Stimulated activated CD4-positive, alpha-beta T cell treated with anti-CD3 and anti-CD28 coated beads, TNF-alpha, amount 100 ng/mL, for 48 hours (primary cell): ENCODE measurements around the gene CPPED1.

Experiments
- DNase-seq, 3 donors: peaks; one replicate each; pipeline ENCODE4 v3.0.0-alpha.2; 2020; ENCODE audit warnings: low read depth in 3 of 3

CPPED1 gene

GRCh38 chr16:12737563-12737962 is 66.1 kb downstream of the CPPED1 start:
- DNase-seq, result no peak

DNA sequence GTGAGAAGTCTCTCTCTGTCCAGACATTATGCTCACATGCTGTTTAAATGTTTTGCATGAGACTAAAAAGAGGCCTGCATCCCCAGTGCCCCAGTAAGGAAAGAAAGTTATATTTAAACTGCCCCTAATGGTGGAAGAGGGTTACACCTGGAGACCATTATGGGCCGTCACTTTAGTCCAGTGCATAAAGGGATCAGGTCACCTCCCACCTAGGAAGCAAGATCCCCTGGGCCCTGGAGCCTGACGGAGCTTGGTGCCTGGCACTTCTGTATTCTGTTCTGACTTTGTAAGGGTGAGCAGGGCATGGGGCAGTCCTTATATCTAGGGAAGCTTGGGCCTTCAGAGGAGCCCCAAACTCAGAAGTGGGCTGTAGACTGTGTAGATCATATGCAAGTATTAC is 67.9 kb downstream of the CPPED1 start:
- no peak for DNase-seq

- DNase-seq, result no peak
Measured at GRCh38 chr16:12732600-12732999, 71.1 kb downstream of the CPPED1 start.

GRCh38 chr16:12729448-12729847 is 74.2 kb downstream of the CPPED1 start:
- DNase-seq, result no peak

DNA sequence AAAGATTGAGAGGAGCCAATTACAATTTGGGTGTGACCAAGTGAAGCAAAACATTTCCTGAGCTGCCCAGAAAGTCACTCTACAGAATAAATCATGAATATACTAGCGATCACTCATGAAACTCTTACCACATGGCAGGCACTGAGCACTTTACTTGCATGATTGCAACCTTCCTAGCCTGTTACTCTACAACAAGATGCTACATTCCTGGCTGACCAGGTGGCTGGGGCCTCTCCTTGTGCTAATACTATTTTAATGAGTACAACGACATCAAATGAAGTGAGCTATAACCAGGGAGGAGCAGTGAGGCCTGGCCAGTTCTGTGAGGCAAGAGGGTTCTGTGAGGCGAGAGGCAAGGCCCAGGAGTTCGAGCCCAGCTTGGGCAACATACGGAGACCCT is 75.2 kb downstream of the CPPED1 start:
- DNase-seq, result no peak

DNA sequence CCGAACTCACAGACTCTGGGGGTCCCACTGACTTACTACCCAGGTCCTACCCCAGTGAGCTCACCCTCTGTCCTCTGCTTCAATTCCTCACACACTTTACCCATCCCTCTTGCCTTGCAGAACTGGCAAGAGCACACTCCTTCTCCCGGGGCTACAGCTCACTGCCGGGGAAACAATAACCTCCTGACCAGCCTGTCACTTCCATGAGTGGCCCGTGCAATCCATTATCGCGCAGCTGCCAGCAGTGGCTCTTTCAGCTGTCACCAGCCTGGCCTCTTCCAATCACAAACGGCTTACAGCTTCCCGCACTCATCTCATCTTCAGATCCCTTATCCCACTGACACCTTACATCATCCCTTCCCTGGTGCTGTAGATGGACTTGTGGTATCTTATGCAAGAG is 79.5 kb downstream of the CPPED1 start:
- no peak for DNase-seq

GRCh38 chr16:12723681-12724080 is 80.0 kb downstream of the CPPED1 start:
- no peak for DNase-seq

DNA sequence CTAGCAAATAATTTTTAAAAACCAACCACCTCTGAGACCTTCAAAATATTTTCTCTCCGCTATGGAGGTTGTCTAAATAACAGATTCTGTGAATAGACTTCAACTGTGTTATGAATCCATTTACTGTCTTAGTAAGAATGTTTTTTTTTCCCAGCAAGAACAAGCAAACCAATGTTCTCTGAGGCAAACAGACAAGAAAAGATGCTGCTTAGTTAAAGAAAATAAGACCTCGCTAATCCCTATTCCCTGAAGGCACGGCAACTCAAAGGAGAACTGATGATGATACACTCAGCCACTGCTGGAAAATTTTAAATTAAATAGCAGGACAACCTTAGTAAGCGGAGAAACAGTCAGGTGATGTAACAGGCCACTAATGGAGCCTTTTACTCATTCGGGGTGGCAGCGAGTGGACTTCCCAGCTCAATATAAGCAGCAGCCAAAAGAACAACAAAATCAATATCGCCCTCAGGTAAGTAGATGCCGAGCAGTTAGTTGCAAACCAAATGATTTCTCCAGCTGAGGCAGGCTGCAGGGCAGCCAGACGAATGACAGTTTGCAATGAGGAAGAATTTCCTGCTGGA is 81.8 kb downstream of the CPPED1 start:
- no peak for DNase-seq

- DNase-seq, result no peak
Measured at GRCh38 chr16:12719972-12720371, 83.7 kb downstream of the CPPED1 start.

GRCh38 chr16:12716658-12717057 is 87.0 kb downstream of the CPPED1 start:
- no peak for DNase-seq

GRCh38 chr16:12709807-12710206 is 93.9 kb downstream of the CPPED1 start:
- DNase-seq, result no peak

GRCh38 chr16:12708266-12708665 is 95.4 kb downstream of the CPPED1 start:
- DNase-seq, result no peak

DNA sequence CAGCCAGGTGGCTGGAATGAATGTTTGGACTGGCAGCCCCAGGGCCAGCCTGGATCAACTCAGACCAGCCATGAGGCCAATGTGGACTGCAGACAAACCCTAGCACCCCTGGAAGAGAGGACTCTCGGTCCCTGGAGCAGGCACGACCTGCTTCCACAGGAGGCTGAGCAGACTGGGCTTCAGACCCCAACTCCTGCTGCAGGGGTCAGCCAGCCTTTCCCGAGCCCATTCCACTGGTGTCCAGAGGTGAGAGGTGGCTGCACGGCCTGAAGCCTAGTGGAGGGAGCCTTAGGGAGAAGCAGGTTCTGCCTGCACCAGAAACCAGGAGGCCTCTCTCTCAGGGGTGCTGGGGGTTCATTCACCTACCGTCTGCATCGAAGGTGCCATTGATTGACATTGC is 97.1 kb downstream of the CPPED1 start:
- DNase-seq, result no peak

GRCh38 chr16:12704492-12705111 is 99.1 kb downstream of the CPPED1 start:
- no peak for DNase-seq

GRCh38 chr16:12703935-12704334 is 99.8 kb downstream of the CPPED1 start:
- no peak for DNase-seq

DNA sequence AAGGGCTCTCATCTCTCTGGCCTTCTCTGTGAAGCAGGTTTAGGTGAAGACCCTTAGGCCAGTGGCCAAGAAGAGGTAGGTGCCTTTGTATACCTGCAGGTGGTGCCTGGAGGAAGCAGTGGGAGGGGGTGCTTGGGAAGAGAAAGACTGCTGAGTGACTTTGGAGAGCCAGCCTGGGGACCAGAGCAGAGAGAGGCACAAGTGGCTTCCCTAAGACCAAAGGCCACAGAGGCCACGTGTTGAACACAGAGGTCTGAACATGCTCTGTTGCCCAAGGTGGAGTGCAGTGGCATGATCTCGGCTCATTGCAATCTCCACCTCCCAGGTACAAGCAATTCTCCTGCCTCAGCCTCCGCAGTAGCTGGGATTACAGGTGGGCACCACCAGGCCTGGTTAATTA is 103.5 kb downstream of the CPPED1 start:
- no peak for DNase-seq

- no peak for DNase-seq
Measured at GRCh38 chr16:12699161-12699560, 104.5 kb downstream of the CPPED1 start.

DNA sequence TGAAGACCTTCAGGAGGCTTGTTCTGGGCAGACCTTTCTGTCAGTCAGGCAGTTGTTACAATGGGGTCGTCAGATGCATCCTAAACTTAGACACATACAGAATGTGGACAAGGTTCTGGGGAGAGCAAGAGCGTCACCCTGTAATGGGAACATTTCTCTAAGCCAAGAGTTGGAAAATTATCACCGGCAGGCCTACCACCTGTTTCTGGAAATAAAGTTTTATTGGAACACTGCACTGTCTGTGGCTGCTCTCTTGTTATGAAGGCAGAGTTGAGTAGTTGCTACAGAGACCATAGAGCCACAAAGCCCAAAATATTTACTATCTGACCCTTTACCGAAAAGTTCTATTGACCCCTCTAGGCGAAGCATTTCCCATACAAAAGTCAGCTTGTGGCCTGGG is 106.2 kb downstream of the CPPED1 start:
- no peak for DNase-seq

DNA sequence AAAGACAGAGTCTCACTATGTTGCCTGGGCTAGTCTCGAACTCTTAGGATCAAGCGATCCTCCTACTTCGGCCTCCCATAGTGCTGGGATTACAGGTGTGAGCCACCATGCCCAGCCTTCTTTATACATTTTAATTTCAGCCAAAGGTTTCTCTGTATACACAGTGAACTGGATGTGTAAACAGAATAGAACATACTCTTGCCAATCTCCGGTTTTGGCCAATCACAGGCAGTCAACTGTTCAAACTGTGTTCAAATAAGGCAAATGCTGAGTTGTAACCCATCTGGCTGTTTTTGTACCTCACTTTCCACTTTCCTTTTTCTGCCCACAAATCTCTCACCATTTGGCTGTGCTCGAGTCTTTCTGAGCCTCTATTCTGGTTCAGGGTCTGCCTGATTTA is 108.2 kb downstream of the CPPED1 start:
- no peak for DNase-seq

- DNase-seq, result no peak
Measured at GRCh38 chr16:12690024-12690423, 113.7 kb downstream of the CPPED1 start.

- no peak for DNase-seq
Measured at GRCh38 chr16:12688951-12689850, 114.5 kb downstream of the CPPED1 start.

- DNase-seq, result no peak
Measured at GRCh38 chr16:12685806-12686205, 117.9 kb downstream of the CPPED1 start.
